Vagina (tissue), 2 donors: ENCODE data around the gene MORC2.

ENCODE experiments used
- CTCF ChIP-seq, 3 experiments: fragments of 450-650 bp in 2 of 3; fragments of 200-600 bp in 1 of 3; sonication (generic) in 1 of 3; IDR thresholded peaks; one replicate each; pipeline ENCODE4 v1.5.1; 2017 to 2019; ENCODE audit warnings: antibody characterized with exemption in 3 of 3, mild to moderate bottlenecking in 2 of 3, moderate library complexity in 2 of 3
- POLR2A ChIP-seq, 2 donors: fragments of 450-650 bp; IDR thresholded peaks; one replicate each; pipeline ENCODE4 v1.6.1; 2017; ENCODE audit warnings: antibody characterized with exemption in 2 of 2, mild to moderate bottlenecking in 2 of 2, moderate library complexity in 2 of 2
- POLR2AphosphoS5 ChIP-seq, 2 donors: sonication (generic); formaldehyde crosslinking; IDR thresholded peaks; one replicate each; pipeline ENCODE4 v1.9.0; 2017; ENCODE audit warnings: antibody characterized with exemption in 2 of 2, mild to moderate bottlenecking in 2 of 2, low read depth in 1 of 2; ENCODE audit not compliant: insufficient read depth in 1 of 2

DNA sequence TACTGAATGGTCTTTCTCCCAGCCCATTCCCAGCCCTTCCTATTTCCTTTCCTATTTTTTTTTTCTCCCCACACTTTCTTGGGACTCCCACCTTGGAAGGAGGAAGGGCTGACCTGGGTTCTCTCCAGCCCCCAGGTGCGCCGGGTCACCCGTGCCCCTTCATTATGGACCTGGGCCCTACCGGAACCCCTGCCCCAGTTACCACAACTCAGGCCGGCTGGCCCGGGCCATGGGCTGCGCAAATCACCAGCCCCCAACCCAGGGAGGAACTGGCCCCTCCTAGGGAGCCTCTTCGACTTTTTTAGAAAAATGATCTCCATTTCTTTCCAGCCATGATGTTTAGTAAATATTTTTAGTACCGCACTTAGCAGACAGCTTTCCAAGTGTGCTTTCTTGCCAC, 62.2 kb downstream of the MORC2 start:
- TF ChIP-seq CTCF (IDR thresholded peaks at IDR 0.05) (no peak), POLR2AphosphoS5 (IDR thresholded peaks at IDR 0.05; ENCODE audit: insufficient read depth in 1 of 2, low read depth in 1 of 2) (no peak), POLR2A (IDR thresholded peaks at IDR 0.05) (no peak)
